ENCODE results near the gene NPRL2.

The NPRL2 gene

GRCh38 chr3:50350527-50351322 lies at the start of gene NPRL2, which contains the start of gene CYB561D2:
Gene NPRL2, minus strand, starts transcription at chr3:50350775. Its CDS starts 123 bp downstream, at chr3:50350652.
Gene CYB561D2, plus strand, starts transcription at chr3:50350862. Its CDS starts 572 bp downstream, at chr3:50351434.
- peak; percentile 87 for DNase-seq (ENCODE audit: low read depth)

- no peak for DNase-seq (ENCODE audit: low read depth)
Observed at GRCh38 chr3:50396502-50396901, 45.9 kb upstream of the NPRL2 start.

GRCh38 chr3:50395070-50395860 lies 44.7 kb upstream of the NPRL2 start:
- no peak for DNase-seq (ENCODE audit: low read depth)

GRCh38 chr3:50393061-50393460 lies 42.5 kb upstream of the NPRL2 start:
- DNase-seq (ENCODE audit: low read depth) = no peak

GRCh38 chr3:50392101-50392715 lies 41.6 kb upstream of the NPRL2 start:
- no peak for DNase-seq (ENCODE audit: low read depth)

- no peak for DNase-seq (ENCODE audit: low read depth)
Observed at GRCh38 chr3:50390508-50391224, 40.1 kb upstream of the NPRL2 start.

GRCh38 chr3:50389414-50389767 lies 38.8 kb upstream of the NPRL2 start:
- no peak for DNase-seq (ENCODE audit: low read depth)

GRCh38 chr3:50388720-50389413 lies 38.3 kb upstream of the NPRL2 start:
- DNase-seq (ENCODE audit: low read depth) = no peak

- no peak for DNase-seq (ENCODE audit: low read depth)
Observed at GRCh38 chr3:50388016-50388719, 37.6 kb upstream of the NPRL2 start.

- no peak for DNase-seq (ENCODE audit: low read depth)
Observed at GRCh38 chr3:50385754-50386153, 35.2 kb upstream of the NPRL2 start.

- no peak for DNase-seq (ENCODE audit: low read depth)
Observed at GRCh38 chr3:50383750-50384149, 33.2 kb upstream of the NPRL2 start.

GRCh38 chr3:50382722-50383121 lies 32.1 kb upstream of the NPRL2 start:
- DNase-seq (ENCODE audit: low read depth) = no peak

- DNase-seq (ENCODE audit: low read depth) = no peak
Observed at GRCh38 chr3:50381383-50381782, 30.8 kb upstream of the NPRL2 start.

- no peak for DNase-seq (ENCODE audit: low read depth)
Observed at GRCh38 chr3:50380405-50381085, 30.0 kb upstream of the NPRL2 start.

- DNase-seq (ENCODE audit: low read depth) = no peak
Observed at GRCh38 chr3:50378757-50379156, 28.2 kb upstream of the NPRL2 start.

- DNase-seq (ENCODE audit: low read depth) = no peak
Observed at GRCh38 chr3:50378024-50378423, 27.4 kb upstream of the NPRL2 start.

- no peak for DNase-seq (ENCODE audit: low read depth)
Observed at GRCh38 chr3:50375258-50375931, 24.8 kb upstream of the NPRL2 start.

- DNase-seq (ENCODE audit: low read depth) = no peak
Observed at GRCh38 chr3:50374363-50375257, 24.0 kb upstream of the NPRL2 start.

Data from stromal cell of bone marrow (primary cell).